ENCODE results near the gene PLEKHH2. TPM values are rescaled to one million over a fixed set of nuclear protein-coding genes. Genes with fewer than 3 reads are reported as not detected.

Gene PLEKHH2
- total RNA-seq, 3 donors from 2014 or later, result 42.1 to 67.2 (median 63.5) TPM

- no peaks in the 10 kb centered on the region for H3K9me3 ChIP-seq
- H3K27ac ChIP-seq, result no peak overlapping the region
- no peaks in the 10 kb centered on the region for H3K27me3 ChIP-seq
- H3K4me1 ChIP-seq, result no peaks in the 10 kb centered on the region
- peaks cover 7% of the 10 kb centered on the region for H3K36me3 ChIP-seq
- TF ChIP-seq CTCF (IDR thresholded peaks at IDR 0.05), result no peak
- no peak for TF ChIP-seq POLR2AphosphoS5 (IDR thresholded peaks at IDR 0.05)
- no peak for TF ChIP-seq POLR2A (IDR thresholded peaks at IDR 0.05)
- intact Hi-C loops (cut with DNase I; ENCODE audit: low total_unique reads), result no loop called here
- DNase-seq (ENCODE audit: low spot score in 2 of 2), result no peak
- no peak overlapping the region for H3K4me3 ChIP-seq
Observed at GRCh38 chr2:43812006-43812405, 174.9 kb downstream of the PLEKHH2 start.

GRCh38 chr2:43812947-43813346, 175.9 kb downstream of the PLEKHH2 start:
- no peak for DNase-seq (ENCODE audit: low spot score in 2 of 2)
- no peak for TF ChIP-seq POLR2AphosphoS5 (IDR thresholded peaks at IDR 0.05)
- no peaks in the 10 kb centered on the region for H3K27me3 ChIP-seq
- no peaks in the 10 kb centered on the region for H3K4me1 ChIP-seq
- H3K4me3 ChIP-seq, result no peak overlapping the region
- intact Hi-C loops (cut with DNase I; ENCODE audit: low total_unique reads), result no loop called here
- no peaks in the 10 kb centered on the region for H3K9me3 ChIP-seq
- H3K36me3 ChIP-seq, result peaks cover 7% of the 10 kb centered on the region
- no peak overlapping the region for H3K27ac ChIP-seq

GRCh38 chr2:43814711-43815110, 177.7 kb downstream of the PLEKHH2 start:
- no peak for DNase-seq (ENCODE audit: low spot score in 2 of 2)
- no peaks in the 10 kb centered on the region for H3K27me3 ChIP-seq
- no peaks in the 10 kb centered on the region for H3K9me3 ChIP-seq
- no peaks in the 10 kb centered on the region for H3K4me1 ChIP-seq
- H3K36me3 ChIP-seq, result peaks cover 7% of the 10 kb centered on the region
- no peak overlapping the region for H3K4me3 ChIP-seq
- intact Hi-C loops (cut with DNase I; ENCODE audit: low total_unique reads), result no loop called here
- TF ChIP-seq CTCF (IDR thresholded peaks at IDR 0.05) (no peak), POLR2AphosphoS5 (IDR thresholded peaks at IDR 0.05) (no peak), POLR2A (IDR thresholded peaks at IDR 0.05) (no peak)
- no peak overlapping the region for H3K27ac ChIP-seq

Other genes with a start within 250 kb of the PLEKHH2 start
- gene THADA, start 41.2 kb upstream of the PLEKHH2 start, total RNA-seq, result 10 to 100 TPM; 41.1 to 60.6 (median 49.5) TPM
- 1 to 10 TPM; 2.0 to 2.9 (median 2.0) TPM for gene C1GALT1C1L, start 39.2 kb downstream of the PLEKHH2 start, total RNA-seq
- 10 to 100 TPM; 30.9 to 52.1 (median 40.6) TPM for gene DYNC2LI1, start 136.8 kb downstream of the PLEKHH2 start, total RNA-seq
- not detected for gene ABCG5, start 201.6 kb downstream of the PLEKHH2 start, total RNA-seq
- gene ABCG8, start 201.7 kb downstream of the PLEKHH2 start, total RNA-seq, result under 1 TPM in 1 of 3 donors, not detected in 2; 0.15 TPM

All from breast epithelium (tissue), 4 donors.